ENCODE measurements around the gene SLMAP.
"Not testable (repeated sequence)": the region's sequence is repeated elsewhere in the genome, so short reads cannot be mapped to it uniquely, and the experiment has no call there.

SLMAP gene

GRCh38 chr3:57793737-57794187 lies 37.7 kb downstream of the SLMAP start:
- no peak for DNase-seq (ENCODE audit: low spot score)

GRCh38 chr3:57794501-57794900 lies 38.4 kb downstream of the SLMAP start:
- no peak for DNase-seq (ENCODE audit: low spot score)

GRCh38 chr3:57794951-57795350 lies 38.8 kb downstream of the SLMAP start:
- no peak for DNase-seq (ENCODE audit: low spot score)

- DNase-seq (ENCODE audit: low spot score): no peak
Observed at GRCh38 chr3:57796261-57796660, 40.2 kb downstream of the SLMAP start.

- DNase-seq (ENCODE audit: low spot score): no peak
Observed at GRCh38 chr3:57797701-57798487, 41.8 kb downstream of the SLMAP start.

GRCh38 chr3:57803647-57804081 lies 47.6 kb downstream of the SLMAP start:
- DNase-seq (ENCODE audit: low spot score): peak; percentile 40

GRCh38 chr3:57805266-57805665 lies 49.2 kb downstream of the SLMAP start:
- no peak for DNase-seq (ENCODE audit: low spot score)

- peak; percentile 60 for DNase-seq (ENCODE audit: low spot score)
Observed at GRCh38 chr3:57805674-57806073, 49.6 kb downstream of the SLMAP start.

GRCh38 chr3:57806195-57806594 lies 50.1 kb downstream of the SLMAP start:
- not testable (repeated sequence) for DNase-seq (ENCODE audit: low spot score)

GRCh38 chr3:57808961-57809608 lies 53.0 kb downstream of the SLMAP start:
- DNase-seq (ENCODE audit: low spot score): no peak

GRCh38 chr3:57809609-57809968 lies 53.5 kb downstream of the SLMAP start:
- no peak for DNase-seq (ENCODE audit: low spot score)

- no peak for DNase-seq (ENCODE audit: low spot score)
Observed at GRCh38 chr3:57810048-57810447, 53.9 kb downstream of the SLMAP start.

- DNase-seq (ENCODE audit: low spot score): no peak
Observed at GRCh38 chr3:57810471-57811137, 54.5 kb downstream of the SLMAP start.

GRCh38 chr3:57815036-57815435 lies 58.9 kb downstream of the SLMAP start:
- no peak for DNase-seq (ENCODE audit: low spot score)

GRCh38 chr3:57816471-57817095 lies 60.5 kb downstream of the SLMAP start:
- no peak for DNase-seq (ENCODE audit: low spot score)

- no peak for DNase-seq (ENCODE audit: low spot score)
Observed at GRCh38 chr3:57818772-57819171, 62.7 kb downstream of the SLMAP start.

- DNase-seq (ENCODE audit: low spot score): no peak
Observed at GRCh38 chr3:57820479-57820878, 64.4 kb downstream of the SLMAP start.

GRCh38 chr3:57821765-57822164 lies 65.7 kb downstream of the SLMAP start:
- DNase-seq (ENCODE audit: low spot score): no peak

GRCh38 chr3:57822686-57823085 lies 66.6 kb downstream of the SLMAP start:
- no peak for DNase-seq (ENCODE audit: low spot score)

- no peak for DNase-seq (ENCODE audit: low spot score)
Observed at GRCh38 chr3:57825116-57825515, 69.0 kb downstream of the SLMAP start.

- no peak for DNase-seq (ENCODE audit: low spot score)
Observed at GRCh38 chr3:57826245-57826951, 70.3 kb downstream of the SLMAP start.

All from hematopoietic multipotent progenitor cell treated with erythropoietin and hydrocortisone succinate and interleukin-3 and kit ligand, for 17 days (in vitro differentiated cells).